Measurements from ENCODE around the gene USP17L18.
"Not testable (repeated sequence)": the region's sequence is repeated elsewhere in the genome, so short reads cannot be mapped to it uniquely, and the experiment has no call there.

USP17L18 gene

GRCh38 chr4:9271719-9272118 lies 23.3 kb downstream of the USP17L18 start:
- H3K4me3 Mint-ChIP-seq; H3K27ac Mint-ChIP-seq; H3K27me3 Mint-ChIP-seq; H3K36me3 Mint-ChIP-seq (ENCODE audit: insufficient read depth); DNase-seq; ATAC-seq (replicated peaks); H3K9me3 Mint-ChIP-seq; H3K4me1 Mint-ChIP-seq (ENCODE audit: low read depth in 2 of 2): not testable (repeated sequence)
